IMR-90 (cell line): ENCODE results near the gene PAMR1. TPM values are rescaled to one million over a fixed set of nuclear protein-coding genes. Genes with fewer than 3 reads are reported as not detected.
A peak's percentile ranks its signal among the peaks of the same experiment; 100 is the strongest.

Experiments used
- ATAC-seq: fragments of 200-7000 bp; cut with Tn5 transposase; 2 replicates; pipeline ENCODE4 v1.9.1; 2020; ENCODE audit warnings: low read depth, mild to moderate bottlenecking, moderate library complexity
- BruUV-seq: library from RNA; stranded (reverse); fragments of 400-500 nt; replicated peaks from 2 replicates; lab custom pipeline; 2021; lab: Mats Ljungman, UMichigan
- CTCF ChIA-PET: fragments of 300-600 bp; formaldehyde crosslinking; extraction: SDS; loops from one replicate; lab custom pipeline; 2021; ENCODE audit warnings: antibody characterized with exemption; lab: Yijun Ruan, JAX
- POLR2A ChIA-PET: fragments of 300-600 bp; sonication (Branson Sonifier 250); formaldehyde crosslinking; loops from one replicate; lab custom pipeline; 2022; ENCODE audit warnings: antibody characterized with exemption; ENCODE audit not compliant: unreplicated experiment; lab: Charles Lee
- DNase-seq: peaks from one replicate; pipeline ENCODE4 v3.0.0; 2013
- H2AFZ ChIP-seq: replicated peaks from 2 replicates; pipeline ENCODE3; 2013; ENCODE audit warnings: low read length, mild to moderate bottlenecking; ENCODE audit not compliant: poor library complexity
- H2AK5ac ChIP-seq: 2 replicates; pipeline ENCODE4 v1.6.1; 2013; ENCODE audit warnings: low read depth, low read length, inconsistent platforms
- H2AK9ac ChIP-seq: replicated peaks from 2 replicates; pipeline ENCODE3; 2013; ENCODE audit warnings: mild to moderate bottlenecking, low read depth, low read length, moderate library complexity; ENCODE audit not compliant: poor library complexity
- H2BK120ac ChIP-seq: 2 replicates; pipeline ENCODE4 v1.6.1; 2013; ENCODE audit warnings: low read depth, low read length, inconsistent platforms
- H2BK15ac ChIP-seq: 3 replicates; pipeline ENCODE4 v1.6.1; 2013; ENCODE audit warnings: low read depth, low read length, inconsistent platforms
- H2BK20ac ChIP-seq: 2 replicates; pipeline ENCODE4 v1.6.1; 2013; ENCODE audit warnings: low read depth, mild to moderate bottlenecking, inconsistent platforms, low read length, moderate library complexity
- H2BK5ac ChIP-seq: 2 replicates; pipeline ENCODE4 v1.6.1; 2013; ENCODE audit warnings: mild to moderate bottlenecking, low read depth, low read length, inconsistent platforms; ENCODE audit not compliant: poor library complexity, severe bottlenecking
- H3K14ac ChIP-seq: replicated peaks from 2 replicates; pipeline ENCODE4 v1.6.1; 2013; ENCODE audit warnings: low read depth, low read length, inconsistent platforms
- H3K18ac ChIP-seq: 2 replicates; pipeline ENCODE4 v1.6.1; 2013; ENCODE audit warnings: low read depth, low read length, control low read depth
- H3K23ac ChIP-seq: 2 replicates; pipeline ENCODE4 v1.6.1; 2013; ENCODE audit warnings: low read depth, low read length, inconsistent platforms
- H3K27ac ChIP-seq: 2 replicates; pipeline ENCODE4 v1.5.1; 2013; ENCODE audit warnings: mild to moderate bottlenecking, control low read depth, low read length; ENCODE audit not compliant: insufficient read depth
- H3K27me3 ChIP-seq: 2 replicates; pipeline ENCODE4 v1.6.1; 2013; ENCODE audit warnings: low read length; ENCODE audit not compliant: control insufficient read depth, insufficient read depth
- H3K36me3 ChIP-seq: 2 replicates; pipeline ENCODE4 v1.6.1; 2013; ENCODE audit warnings: low read length, mixed read lengths; ENCODE audit not compliant: control insufficient read depth, insufficient read depth
- H3K4ac ChIP-seq: 2 replicates; pipeline ENCODE4 v1.6.1; 2013; ENCODE audit warnings: low read depth, low read length, inconsistent platforms
- H3K4me1 ChIP-seq: 2 replicates; pipeline ENCODE4 v1.6.1; 2013; ENCODE audit warnings: low read length, mixed read lengths; ENCODE audit not compliant: control insufficient read depth, insufficient read depth
- H3K4me2 ChIP-seq: 2 replicates; pipeline ENCODE4 v1.6.1; 2013; ENCODE audit warnings: low read depth, mild to moderate bottlenecking, control low read depth, low read length, moderate library complexity
- H3K4me3 ChIP-seq: 2 replicates; pipeline ENCODE4 v1.5.1; 2013; ENCODE audit warnings: low read depth, mild to moderate bottlenecking, control low read depth, low read length, moderate library complexity; ENCODE audit not compliant: insufficient read depth
- H3K56ac ChIP-seq: 2 replicates; pipeline ENCODE4 v1.6.1; 2013; ENCODE audit warnings: low read length, inconsistent platforms; ENCODE audit not compliant: insufficient read depth; ENCODE audit errors: extremely low read depth
- H3K79me1 ChIP-seq, 2 experiments: 2 replicates each; pipeline ENCODE4 v1.6.1; 2013; ENCODE audit warnings: low read length in 2 of 2, inconsistent platforms in 1 of 2, low read depth in 1 of 2
- H3K9ac ChIP-seq: 2 replicates; pipeline ENCODE4 v1.6.1; 2013; ENCODE audit warnings: low read depth, low read length, control low read depth
- H3K9me1 ChIP-seq: 2 replicates; pipeline ENCODE4 v1.6.1; 2013; ENCODE audit warnings: low read length, inconsistent platforms; ENCODE audit not compliant: insufficient read depth
- H3K9me3 ChIP-seq: 2 replicates; pipeline ENCODE4 v1.6.1; 2013; ENCODE audit warnings: low read length; ENCODE audit not compliant: control insufficient read depth, insufficient read depth
- H4K20me1 ChIP-seq: 2 replicates; pipeline ENCODE4 v1.6.1; 2013; ENCODE audit warnings: low read length, inconsistent platforms; ENCODE audit not compliant: insufficient read depth
- H4K5ac ChIP-seq: 2 replicates; pipeline ENCODE4 v1.6.1; 2013; ENCODE audit warnings: mild to moderate bottlenecking, low read depth, low read length, control low read depth
- H4K8ac ChIP-seq, 2 experiments: 2 replicates each; pipeline ENCODE4 v1.6.1; 2013; ENCODE audit warnings: low read depth in 2 of 2, low read length in 2 of 2, control low read depth in 1 of 2, inconsistent platforms in 1 of 2
- H4K91ac ChIP-seq: 2 replicates; pipeline ENCODE4 v1.6.1; 2013; ENCODE audit warnings: low read depth, low read length, inconsistent platforms; ENCODE audit not compliant: insufficient read depth
- CEBPB ChIP-seq: IDR thresholded peaks from 2 replicates; pipeline ENCODE4 v1.6.1; 2012; ENCODE audit warnings: low read depth, low read length, improper control_type of control experiment
- FOS ChIP-seq: fragments of 150-350 bp; IDR thresholded peaks from 2 replicates; pipeline ENCODE4 v1.6.1; 2016; ENCODE audit warnings: low read depth, low read length
- NFE2L2 ChIP-seq: fragments of 150-350 bp; IDR thresholded peaks from 2 replicates; pipeline ENCODE4 v1.6.1; 2016; ENCODE audit warnings: low read depth, mild to moderate bottlenecking, low read length
- POLR2A ChIP-seq: IDR thresholded peaks from 2 replicates; pipeline ENCODE4 v1.6.1; 2012; ENCODE audit warnings: mild to moderate bottlenecking, low read depth, low read length
- WGBS, 2 experiments: methylation state at CpG; one replicate each; pipeline versions ENCODE4 v1.1.5 to v1.1.7; 2013; ENCODE audit warnings: missing lambda C conversion rate in 2 of 2; ENCODE audit not compliant: insufficient read length in 1 of 2; ENCODE audit errors: extremely low coverage in 2 of 2; 5-methylcytosine and 5-hydroxymethylcytosine counted together
- dilution Hi-C: fragments of 300-500 bp; cut with HindIII; formaldehyde crosslinking; loops from one replicate; pipeline ENCODE4 v1.14.3; 2018; ENCODE audit warnings: low sequenced_read_pairs; ENCODE audit not compliant: unreplicated experiment
- in situ Hi-C: fragments of 300-500 bp; cut with MboI; formaldehyde crosslinking; loops from 3 replicates; pipeline ENCODE4 v1.14.3; 2019; ENCODE audit warnings: low sequenced_read_pairs, inconsistent platforms, mixed read lengths
- intact Hi-C: fragments of 100-400 bp; cut with micrococcal nuclease; formaldehyde crosslinking; loops from 2 replicates; pipeline ENCODE4 v1.10.0; 2022
- polyA plus RNA-seq, 3 experiments: library from polyadenylated mRNA; depleted of rRNA; stranded (reverse); fragments of >200 nt; gene quantifications; 2 replicates each; pipeline ENCODE4 v1.2.3, GENCODE V29; 2012; ENCODE audit warnings: low replicate concordance in 1 of 3
- total RNA-seq: library from RNA; depleted of rRNA; stranded (reverse); fragments of >200 nt; gene quantifications from 2 replicates; pipeline ENCODE4 v1.2.3, GENCODE V29; 2012

The PAMR1 gene
- total and polyA plus RNA-seq, 2 of the 4 experiments (the other 2 are of a cell fraction): 70.7 to 80.7 TPM

DNA sequence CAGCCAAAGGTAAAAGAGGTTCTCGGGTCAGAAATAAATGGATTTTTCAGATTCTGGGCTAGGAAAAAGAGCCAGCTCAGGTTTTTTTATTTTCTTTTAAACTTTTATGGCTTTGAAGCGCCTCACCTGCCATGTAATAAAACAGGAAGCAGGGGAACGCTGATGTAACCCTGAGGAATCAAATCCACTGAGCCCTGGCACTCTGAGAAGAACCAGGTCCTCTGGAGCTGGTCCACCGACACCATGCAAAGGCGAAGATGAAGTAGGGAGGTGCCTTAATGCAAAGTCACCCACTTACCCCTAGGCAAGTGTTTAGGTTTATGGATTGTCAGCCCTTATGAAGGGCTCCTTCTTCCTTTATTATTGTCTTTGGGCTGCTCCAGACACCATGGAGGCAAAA is 1.6 kb downstream of the PAMR1 start:
- no peak overlapping the region for H2AFZ ChIP-seq
- peak overlapping the region; percentile 90 for H4K91ac ChIP-seq
- H3K4me1 ChIP-seq: peaks cover 30% of the 10 kb centered on the region
- ATAC-seq: no peak
- peak overlapping the region; percentile 7; the same call in 1 of the 2 replicates for H3K27ac ChIP-seq
- WGBS, 2 experiments: no CpG with 5 or more reads among the region's 5 CpGs
- in situ Hi-C loops (no loop called here), intact Hi-C loops (loop anchor here (2.0 kb wide), 1 partner anchor 33 kb away; no protein-coding TSS in a partner anchor), dilution Hi-C loops (no loop called here)
- peak overlapping the region; percentile 94 for H3K4me3 ChIP-seq
- H4K5ac ChIP-seq: peak overlapping the region; percentile 14; the same call in 1 of the 2 replicates
- peak overlapping the region; percentile 39; the same call in 1 of the 2 replicates for H3K56ac ChIP-seq
- H3K23ac ChIP-seq: peak overlapping the region; percentile 80; the same call in 1 of the 2 replicates
- peak overlapping the region; percentile 91; the same call in 1 of the 2 replicates for H3K9ac ChIP-seq
- ChIA-PET POLR2A (interaction anchor here (0.6 kb wide), 1 partner anchor 16 kb away, joined by 4 read pairs; no protein-coding TSS in a partner anchor), CTCF (interaction anchor here (1.1 kb wide), 1 partner anchor 37 kb away, joined by 3 read pairs; no protein-coding TSS in a partner anchor)
- peak overlapping the region; percentile 98; the same call in 1 of the 2 replicates for H3K18ac ChIP-seq
- H2AK5ac ChIP-seq: peak overlapping the region; percentile 90
- peak overlapping the region; percentile 77 for H3K14ac ChIP-seq
- no peak for TF ChIP-seq FOS
- no peak for TF ChIP-seq NFE2L2
- TF ChIP-seq CEBPB: no peak
- TF ChIP-seq POLR2A: no peak
- peak overlapping the region; percentile 88 for H3K4me2 ChIP-seq
- no TSS peak for BruUV-seq
- peak overlapping the region; percentile 9 to 45; a peak in 3 of 4 replicates for H4K8ac ChIP-seq
- H3K79me1 ChIP-seq: peaks cover 30 to 70% of the 10 kb centered on the region in 2 experiments
- 0 out of 2 replicates have a peak, but pooled peaks cover 4% of the 10 kb centered on the region for H3K36me3 ChIP-seq
- H4K20me1 ChIP-seq: peaks cover 8% of the 10 kb centered on the region; the same call in 1 of the 2 replicates
- no peaks in the 10 kb centered on the region for H3K27me3 ChIP-seq
- H3K9me1 ChIP-seq: peaks cover 16% of the 10 kb centered on the region
- no peak overlapping the region for H2BK5ac ChIP-seq
- H2BK120ac ChIP-seq: peak overlapping the region; percentile 88
- H2AK9ac ChIP-seq: no peak overlapping the region
- H2BK15ac ChIP-seq: peak overlapping the region; percentile 86; the same call in 2 of the 3 replicates
- no peaks in the 10 kb centered on the region for H3K9me3 ChIP-seq
- no peak for DNase-seq
- H3K4ac ChIP-seq: peak overlapping the region; percentile 89
- H2BK20ac ChIP-seq: peak overlapping the region; percentile 56
